ENCODE measurements around the gene RGS11.
"Not testable (repeated sequence)": the region's sequence is repeated elsewhere in the genome, so short reads cannot be mapped to it uniquely, and the experiment has no call there.

Gene RGS11

GRCh38 chr16:282491-282890, 6.7 kb upstream of the RGS11 start:
- DNase-seq = no peak
- in situ Hi-C loops (cut with MboI; ENCODE audit: low pct_unique_long_range_greater_than_20kb, low sequenced_read_pairs) = no loop called here

GRCh38 chr16:281660-282255, 6.0 kb upstream of the RGS11 start:
- DNase-seq = no peak
- in situ Hi-C loops (cut with MboI; ENCODE audit: low pct_unique_long_range_greater_than_20kb, low sequenced_read_pairs) = no loop called here

DNA sequence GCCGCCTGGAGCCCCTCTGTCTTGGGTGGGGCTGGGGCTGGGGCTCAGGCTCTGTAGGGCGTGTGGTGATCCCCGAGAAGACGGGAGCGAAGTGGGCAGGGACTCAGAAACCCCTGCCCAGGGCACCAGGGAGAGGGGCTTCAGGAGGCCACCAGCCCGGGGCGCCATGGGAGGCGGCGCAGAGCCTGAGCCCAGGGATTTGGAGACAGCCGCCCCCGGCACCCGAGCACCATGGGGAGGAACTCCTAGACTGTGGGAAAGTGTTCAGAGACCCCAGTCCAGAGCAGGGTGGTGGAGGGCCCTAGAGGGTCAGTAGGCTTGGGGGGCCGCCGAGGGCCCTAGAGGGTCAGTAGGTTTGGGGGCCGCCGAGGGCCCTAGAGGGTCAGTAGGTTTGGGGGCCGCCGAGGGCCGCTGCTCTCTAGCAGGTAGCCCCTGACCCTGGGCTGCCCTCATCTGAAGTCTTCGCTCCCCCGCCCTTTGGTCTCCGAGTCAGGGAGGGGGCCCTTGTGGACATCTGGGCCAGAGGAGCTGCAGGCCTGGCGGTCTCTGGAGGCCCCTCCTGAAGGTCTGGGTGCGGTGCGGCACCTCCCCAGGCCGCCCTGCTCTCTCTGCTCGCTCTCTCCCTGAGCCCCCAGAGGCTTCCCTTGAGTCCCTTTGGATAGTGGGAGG, 5.4 kb upstream of the RGS11 start:
- no peak for DNase-seq
- in situ Hi-C loops (cut with MboI; ENCODE audit: low pct_unique_long_range_greater_than_20kb, low sequenced_read_pairs) = no loop called here

- in situ Hi-C loops (cut with MboI; ENCODE audit: low pct_unique_long_range_greater_than_20kb, low sequenced_read_pairs) = no loop called here
- DNase-seq = no peak
Observed at GRCh38 chr16:280552-280951, 4.8 kb upstream of the RGS11 start, which contains the start of gene ARHGDIG. TSS of gene ARHGDIG (plus strand) at chr16:280591. CDS start at chr16:280681, 90 bp downstream.

DNA sequence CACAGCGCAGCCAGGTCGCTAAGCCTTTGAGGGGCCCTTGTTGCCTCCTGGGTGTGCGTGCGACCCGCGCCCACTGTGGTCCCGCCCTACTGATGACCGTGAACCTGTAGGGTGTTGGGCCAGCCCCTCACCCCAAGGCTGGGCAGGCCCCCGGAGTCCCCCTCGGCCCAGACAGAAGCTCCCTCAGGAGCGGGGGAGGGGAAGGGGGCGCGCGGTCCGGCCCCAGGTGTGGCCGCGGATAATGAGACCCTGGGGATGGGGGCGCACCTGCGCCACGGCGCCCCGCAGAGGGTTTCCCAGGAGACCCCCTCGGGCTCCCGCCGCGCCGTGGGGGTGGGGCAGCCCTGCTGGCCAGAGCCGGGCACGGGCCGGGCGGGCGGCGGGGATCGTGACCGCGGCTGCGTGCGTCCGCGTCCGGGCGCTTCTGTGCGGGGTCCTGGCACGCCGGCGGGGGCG, 4.3 kb upstream of the RGS11 start:
- in situ Hi-C loops (cut with MboI; ENCODE audit: low pct_unique_long_range_greater_than_20kb, low sequenced_read_pairs) = no loop called here

DNA sequence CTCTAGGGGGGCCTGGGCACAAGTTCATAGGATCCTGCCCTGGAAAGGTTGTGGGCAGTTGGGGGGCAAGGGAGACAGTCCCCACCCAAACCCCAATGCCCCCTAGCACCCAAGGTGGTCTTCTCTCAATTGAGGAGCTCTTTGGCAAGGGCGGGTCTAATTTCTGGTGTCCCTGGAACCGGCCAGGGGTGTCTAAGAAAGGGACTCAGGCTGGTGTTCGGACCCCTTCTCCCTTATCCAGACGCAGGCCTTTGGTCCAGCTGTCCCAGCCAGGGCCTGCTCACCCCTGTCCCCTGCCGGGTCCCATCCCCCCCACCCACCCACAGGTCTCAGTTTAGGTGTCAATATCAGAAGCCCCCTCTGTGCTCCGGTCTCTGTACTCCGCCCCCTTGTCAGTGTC, 3.8 kb upstream of the RGS11 start:
- in situ Hi-C loops (cut with MboI; ENCODE audit: low pct_unique_long_range_greater_than_20kb, low sequenced_read_pairs) = no loop called here
- no peak for DNase-seq

More for the DNA sequence above, 4.3 kb upstream of the RGS11 start:
- no peak for DNase-seq

DNA sequence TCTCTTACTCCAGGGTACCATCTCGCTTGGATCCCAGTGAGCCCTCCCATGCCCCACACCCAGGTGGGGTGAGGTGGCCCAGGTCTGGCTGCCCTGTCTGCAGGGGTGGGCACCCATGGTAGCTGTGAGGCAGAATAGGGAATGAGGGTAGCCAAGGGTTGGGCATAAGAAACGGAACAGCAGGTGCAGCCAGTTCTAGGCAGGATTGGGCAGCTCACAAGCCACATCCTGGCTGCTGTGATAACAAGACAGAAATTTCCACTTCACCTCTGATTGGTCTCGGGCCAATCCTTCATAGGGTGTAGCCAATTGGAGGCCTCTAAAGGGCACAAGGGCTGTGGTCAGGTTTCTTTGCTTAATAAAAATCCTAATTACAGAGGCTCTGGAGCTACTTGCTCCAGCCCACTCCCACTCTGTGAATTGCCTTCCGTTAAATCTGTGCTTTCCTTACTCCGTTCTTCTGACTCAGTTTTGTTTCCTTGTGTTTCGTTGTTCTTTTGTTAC, 3.2 kb upstream of the RGS11 start:
- DNase-seq = peak; percentile 58
- in situ Hi-C loops (cut with MboI; ENCODE audit: low pct_unique_long_range_greater_than_20kb, low sequenced_read_pairs) = no loop called here

DNA sequence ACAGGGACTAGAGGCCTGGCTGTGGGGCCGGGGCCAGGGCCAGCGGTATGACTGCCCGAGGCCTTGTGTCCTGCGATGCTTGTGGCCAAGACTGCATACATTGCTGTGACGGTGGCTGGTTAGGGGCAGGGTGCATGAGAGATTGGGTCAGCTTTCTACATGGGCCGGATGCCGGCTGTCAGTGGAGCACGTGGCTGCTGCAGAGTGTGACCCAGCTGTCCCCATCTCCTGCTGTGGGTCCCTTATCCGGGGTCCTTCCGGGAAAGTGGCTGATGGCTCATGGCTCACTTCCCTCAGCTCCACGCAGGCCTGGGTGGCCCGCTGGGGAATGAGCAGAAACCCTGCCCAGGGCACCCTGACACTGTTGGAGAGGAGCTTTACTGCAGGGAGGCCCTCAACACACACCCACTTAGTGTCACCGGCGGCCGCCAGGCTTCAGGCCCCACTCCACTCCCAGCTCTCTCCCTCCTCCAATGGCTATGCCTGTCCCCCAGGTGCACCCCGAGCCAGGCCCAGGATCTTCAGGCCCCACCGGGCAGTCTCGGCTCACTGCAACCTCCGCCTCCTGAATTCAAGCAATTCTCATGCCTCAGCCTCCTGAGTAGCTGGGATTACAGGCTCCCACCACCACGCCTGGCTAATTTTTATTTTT, 808 bp upstream of the RGS11 start:
- in situ Hi-C loops (cut with MboI; ENCODE audit: low pct_unique_long_range_greater_than_20kb, low sequenced_read_pairs) = no loop called here
- DNase-seq = no peak

- in situ Hi-C loops (cut with MboI; ENCODE audit: low pct_unique_long_range_greater_than_20kb, low sequenced_read_pairs) = no loop called here
Observed at GRCh38 chr16:275041-275641, 603 bp downstream of the RGS11 start.

GRCh38 chr16:273547-274421, 2.0 kb downstream of the RGS11 start:
- no peak for DNase-seq
- in situ Hi-C loops (cut with MboI; ENCODE audit: low pct_unique_long_range_greater_than_20kb, low sequenced_read_pairs) = no loop called here

More at GRCh38 chr16:275041-275641, 603 bp downstream of the RGS11 start:
- DNase-seq = no peak

DNA sequence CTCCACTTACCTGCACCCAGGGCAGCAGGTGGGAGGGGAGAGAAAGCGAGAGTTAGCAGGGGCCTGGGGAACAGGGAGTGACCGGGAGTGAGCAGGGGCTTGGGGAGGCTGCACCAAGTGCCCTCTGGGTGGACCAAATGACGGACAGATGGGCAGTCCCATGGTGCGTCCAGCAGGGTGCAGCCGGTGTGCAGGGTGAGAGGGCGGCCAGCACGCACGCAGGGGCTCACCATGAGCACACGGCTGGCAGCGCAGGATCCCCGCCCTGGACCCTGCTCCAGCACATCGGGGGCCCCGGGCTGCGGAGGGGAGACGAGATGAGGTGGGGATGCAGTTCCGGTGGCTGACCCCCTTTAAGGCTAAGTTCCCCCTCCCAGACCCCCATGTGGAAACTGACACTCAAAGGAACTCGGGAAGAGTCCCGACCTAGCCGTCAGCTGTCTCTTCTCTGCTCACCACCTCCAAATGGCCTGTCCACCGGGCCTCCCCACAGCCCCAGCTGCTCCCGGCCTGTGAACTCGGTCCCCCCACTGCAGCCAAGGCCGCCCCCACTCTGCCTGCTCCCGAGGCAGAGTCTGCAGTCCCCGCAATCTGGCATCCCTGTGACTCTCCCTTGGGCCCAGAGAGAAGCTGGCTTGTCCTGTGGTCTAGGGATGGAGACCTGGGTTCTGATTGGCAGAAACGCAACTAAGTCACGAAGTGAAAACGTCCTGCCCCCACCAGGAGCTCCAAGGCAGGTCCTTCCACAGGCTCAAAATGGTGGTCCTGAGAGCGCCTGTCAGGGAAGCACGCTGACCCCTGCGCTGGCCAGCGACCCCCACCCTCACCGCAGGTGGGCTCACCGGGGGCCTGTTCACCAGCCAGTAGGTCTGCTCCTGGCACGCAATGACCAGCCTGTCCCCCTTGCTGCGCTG, 2.9 kb downstream of the RGS11 start:
- in situ Hi-C loops (cut with MboI; ENCODE audit: low pct_unique_long_range_greater_than_20kb, low sequenced_read_pairs) = no loop called here
- DNase-seq = no peak

DNA sequence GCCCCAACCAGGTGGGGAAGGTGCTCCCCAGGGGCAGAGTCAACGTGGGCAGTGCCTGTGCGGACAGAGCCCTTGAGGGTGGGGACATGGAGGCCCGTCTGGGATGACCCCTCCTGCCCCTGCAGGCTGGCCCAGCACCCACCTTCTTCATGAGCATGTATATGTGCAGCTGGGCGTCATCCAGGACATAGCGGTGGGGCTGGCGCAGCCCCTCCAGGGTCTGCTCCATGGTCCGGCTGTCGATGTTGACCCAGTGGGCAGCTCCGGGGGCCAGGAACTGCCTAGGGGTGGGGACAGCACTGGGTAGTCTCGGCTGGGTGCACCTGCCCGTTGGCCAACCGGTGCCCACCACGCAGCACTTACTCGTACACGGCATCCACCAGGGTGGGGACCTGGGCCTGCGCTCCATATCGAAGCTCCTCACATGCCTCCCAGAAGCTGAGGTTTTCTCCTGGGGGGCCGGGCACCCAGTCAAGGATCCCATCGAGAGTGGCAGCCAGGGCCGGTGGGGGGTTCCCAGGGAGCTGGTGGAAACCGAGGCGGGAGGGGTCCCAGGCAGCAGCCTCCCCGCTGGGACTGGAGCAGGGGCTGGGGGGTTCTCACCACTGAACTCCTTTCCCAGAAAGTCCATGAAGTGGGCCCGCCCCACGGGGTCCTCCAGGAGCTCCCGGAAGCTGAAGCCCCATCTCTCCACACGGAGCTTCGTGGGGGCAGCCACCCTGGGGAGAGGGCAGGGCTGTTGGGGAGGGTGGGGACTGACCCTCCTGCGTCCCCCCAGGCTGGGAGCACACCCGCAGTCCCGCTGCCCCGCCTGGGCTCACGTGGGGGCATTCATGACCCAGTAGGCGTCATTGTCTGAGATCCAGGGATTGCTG, 5.1 kb downstream of the RGS11 start:
- in situ Hi-C loops (cut with MboI; ENCODE audit: low pct_unique_long_range_greater_than_20kb, low sequenced_read_pairs) = no loop called here
- DNase-seq = no peak

DNA sequence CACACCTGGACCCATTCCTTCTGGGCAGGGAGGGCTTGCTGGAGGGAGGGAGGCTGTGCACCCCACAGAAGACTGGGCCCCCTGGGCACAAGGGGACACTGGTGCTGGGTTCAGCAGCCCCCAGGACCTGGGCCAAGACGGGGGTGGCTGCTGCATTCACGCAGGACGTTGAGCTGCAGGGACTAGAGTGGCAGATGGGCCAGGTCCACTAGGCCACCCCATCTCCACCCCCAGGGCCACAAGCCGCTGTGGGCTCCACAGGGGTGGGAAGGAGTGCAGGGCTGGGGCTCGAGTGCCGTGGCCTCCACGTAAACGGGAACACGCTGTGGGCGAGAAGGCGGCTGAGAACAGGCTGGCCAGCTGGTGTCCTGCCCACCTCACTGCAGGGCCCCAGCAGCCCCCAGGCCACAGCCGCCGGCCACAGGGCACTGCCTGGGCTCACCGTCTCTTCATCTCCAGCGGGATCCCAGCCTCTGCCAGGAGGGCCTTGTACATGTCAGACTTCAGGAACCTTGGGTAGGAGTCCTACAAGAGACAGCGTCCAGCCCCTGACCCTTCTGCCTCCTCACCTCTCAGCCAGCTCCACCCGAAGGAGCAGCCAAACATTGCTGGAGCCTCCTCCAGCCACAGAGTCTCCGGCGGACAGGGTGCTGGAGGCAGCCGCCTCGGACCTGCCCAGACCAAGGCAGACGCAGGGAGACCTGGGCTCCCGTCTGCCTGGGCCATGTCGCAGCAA, 6.5 kb downstream of the RGS11 start:
- DNase-seq = no peak
- in situ Hi-C loops (cut with MboI; ENCODE audit: low pct_unique_long_range_greater_than_20kb, low sequenced_read_pairs) = no loop called here

DNA sequence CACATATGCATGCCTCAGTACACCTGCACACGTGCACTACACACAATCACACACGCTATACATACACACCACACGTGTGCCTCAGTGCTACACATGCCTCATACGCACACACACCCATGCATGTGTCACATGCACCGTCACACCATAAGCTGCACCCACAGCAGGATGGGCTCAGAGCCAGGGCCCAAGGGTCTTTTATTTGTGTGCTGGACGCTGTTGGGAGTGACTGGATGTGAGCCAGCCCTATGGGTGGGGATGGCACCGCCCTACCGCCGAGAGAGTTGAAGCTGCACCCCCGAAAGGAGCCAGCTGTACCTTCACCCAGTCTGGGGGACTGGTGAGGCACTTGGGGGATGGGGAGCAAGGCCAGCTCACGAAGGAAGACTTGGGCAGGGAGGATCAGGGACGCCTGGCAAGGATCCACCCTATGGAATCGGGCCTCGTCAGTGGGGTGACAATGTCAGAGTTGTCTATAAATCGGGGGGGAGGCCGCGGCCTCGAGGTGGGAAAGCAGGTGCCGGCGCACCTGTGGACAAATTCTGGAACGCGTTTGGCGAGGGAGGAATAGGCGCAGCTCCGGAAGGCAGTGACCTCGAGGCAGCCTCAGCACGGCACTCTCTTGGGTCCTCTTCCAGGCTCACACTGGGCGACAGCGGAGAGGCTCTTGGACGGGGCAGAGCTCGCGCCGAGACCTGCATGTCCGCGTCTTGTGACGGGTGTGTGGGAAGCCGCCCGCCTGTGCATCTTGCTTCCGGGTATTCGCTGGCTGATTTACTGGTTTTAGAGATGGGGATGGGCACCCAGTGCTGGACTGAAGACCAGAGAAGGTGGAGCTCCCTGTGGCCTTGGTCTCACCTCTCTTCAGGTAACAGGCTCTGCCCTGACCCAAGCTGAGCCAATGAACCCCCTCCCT, 7.3 kb downstream of the RGS11 start:
- in situ Hi-C loops (cut with MboI; ENCODE audit: low pct_unique_long_range_greater_than_20kb, low sequenced_read_pairs) = no loop called here
- no peak for DNase-seq

DNA sequence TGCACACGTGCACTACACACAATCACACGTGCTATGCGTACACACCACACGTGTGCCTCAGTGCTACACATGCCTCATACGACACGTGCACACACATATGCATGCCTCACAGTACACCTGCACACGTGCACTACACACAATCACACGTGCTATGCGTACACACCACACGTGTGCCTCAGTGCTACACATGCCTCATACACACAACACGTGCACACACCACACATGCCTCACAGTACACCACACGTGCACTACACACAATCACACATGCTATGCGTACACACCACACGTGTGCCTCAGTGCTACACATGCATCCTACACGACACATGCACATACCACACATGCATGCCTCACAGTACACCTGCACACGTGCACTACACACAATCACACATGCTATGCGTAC, 8.2 kb downstream of the RGS11 start:
- DNase-seq; in situ Hi-C loops (cut with MboI; ENCODE audit: low pct_unique_long_range_greater_than_20kb, low sequenced_read_pairs): not testable (repeated sequence)

Data from KBM-7 (cell line).